ENCODE measurements around the gene RAB3GAP1. TPM values are rescaled to one million over a fixed set of nuclear protein-coding genes. Genes with fewer than 3 reads are reported as not detected.

RAB3GAP1 gene
- total RNA-seq, 4 donors from 2014 or later, result 71.8 to 76.9 (median 72.3) TPM

DNA sequence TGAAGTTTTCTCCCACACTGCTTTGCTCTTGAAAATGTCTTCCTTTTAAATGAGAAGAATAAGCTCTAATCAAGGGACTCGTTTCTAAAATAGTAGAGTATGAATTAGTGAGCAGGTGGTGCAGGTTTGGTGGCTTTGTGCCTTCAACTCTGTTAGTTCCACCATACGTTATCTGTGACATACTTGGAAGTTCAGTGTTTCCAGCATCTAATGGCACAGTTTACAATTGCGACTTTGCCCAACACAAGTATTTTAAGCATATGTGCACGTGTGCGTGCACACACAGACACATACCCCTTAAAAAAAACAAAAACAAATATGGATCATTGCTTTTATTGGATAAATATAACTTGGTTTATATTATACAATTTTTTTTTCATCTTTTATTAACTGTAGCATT is 111.8 kb downstream of the RAB3GAP1 start:
- no peak overlapping the region for H3K27ac ChIP-seq
- TF ChIP-seq EP300 (IDR thresholded peaks at IDR 0.05), result no peak
- no peak for TF ChIP-seq POLR2AphosphoS5 (IDR thresholded peaks at IDR 0.05)
- TF ChIP-seq POLR2A (IDR thresholded peaks at IDR 0.05), result no peak
- TF ChIP-seq, protein P1, sequence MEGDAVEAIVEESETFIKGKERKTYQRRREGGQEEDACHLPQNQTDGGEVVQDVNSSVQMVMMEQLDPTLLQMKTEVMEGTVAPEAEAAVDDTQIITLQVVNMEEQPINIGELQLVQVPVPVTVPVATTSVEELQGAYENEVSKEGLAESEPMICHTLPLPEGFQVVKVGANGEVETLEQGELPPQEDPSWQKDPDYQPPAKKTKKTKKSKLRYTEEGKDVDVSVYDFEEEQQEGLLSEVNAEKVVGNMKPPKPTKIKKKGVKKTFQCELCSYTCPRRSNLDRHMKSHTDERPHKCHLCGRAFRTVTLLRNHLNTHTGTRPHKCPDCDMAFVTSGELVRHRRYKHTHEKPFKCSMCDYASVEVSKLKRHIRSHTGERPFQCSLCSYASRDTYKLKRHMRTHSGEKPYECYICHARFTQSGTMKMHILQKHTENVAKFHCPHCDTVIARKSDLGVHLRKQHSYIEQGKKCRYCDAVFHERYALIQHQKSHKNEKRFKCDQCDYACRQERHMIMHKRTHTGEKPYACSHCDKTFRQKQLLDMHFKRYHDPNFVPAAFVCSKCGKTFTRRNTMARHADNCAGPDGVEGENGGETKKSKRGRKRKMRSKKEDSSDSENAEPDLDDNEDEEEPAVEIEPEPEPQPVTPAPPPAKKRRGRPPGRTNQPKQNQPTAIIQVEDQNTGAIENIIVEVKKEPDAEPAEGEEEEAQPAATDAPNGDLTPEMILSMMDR (IDR thresholded peaks at IDR 0.05), result no peak
- H3K36me3 ChIP-seq, result peaks cover 0 to 89% of the 10 kb centered on the region in 2 donors
- no peaks in the 10 kb centered on the region for H3K9me3 ChIP-seq
- no peak overlapping the region for H3K4me3 ChIP-seq
- no peaks in the 10 kb centered on the region for H3K4me1 ChIP-seq
- ATAC-seq, result no peak
- no peaks in the 10 kb centered on the region for H3K27me3 ChIP-seq
- whole genome bisulfite sequencing, 2 donors (ENCODE audit: low coverage in 1 of 2), result 84 to 89% methylated on average over 5 of the region's 5 CpGs

DNA sequence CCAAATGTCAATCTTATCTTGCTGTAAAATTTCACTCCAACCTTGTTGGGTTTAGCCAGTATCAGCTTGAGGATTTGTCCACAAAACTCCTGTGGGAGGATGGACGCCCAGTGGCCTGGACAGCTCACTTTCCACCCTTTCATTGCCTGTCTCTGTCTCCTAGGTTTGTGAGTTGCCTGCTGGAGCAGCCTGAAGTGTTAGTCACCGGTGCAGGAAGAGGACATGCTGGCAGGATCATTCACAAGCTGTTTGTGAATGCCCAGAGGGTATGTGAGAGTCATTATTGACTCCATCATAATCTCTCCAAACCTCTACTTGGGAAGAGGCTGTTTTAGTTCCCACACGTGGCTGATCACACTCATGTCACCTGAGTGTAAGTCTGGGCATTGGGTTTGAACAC is 112.3 kb downstream of the RAB3GAP1 start:
- H3K9me3 ChIP-seq, result no peaks in the 10 kb centered on the region
- 63 to 80% methylated on average over 3 of the region's 3 CpGs for WGBS, 2 donors (ENCODE audit: low coverage in 1 of 2)
- H3K36me3 ChIP-seq, result peaks cover 2 to 89% of the 10 kb centered on the region in 2 donors
- no peak overlapping the region for H3K27ac ChIP-seq
- no peaks in the 10 kb centered on the region for H3K4me1 ChIP-seq
- H3K4me3 ChIP-seq, result no peak overlapping the region
- ATAC-seq, result no peak
- no peaks in the 10 kb centered on the region for H3K27me3 ChIP-seq
- TF ChIP-seq, protein P1 (IDR thresholded peaks at IDR 0.05), result no peak

DNA sequence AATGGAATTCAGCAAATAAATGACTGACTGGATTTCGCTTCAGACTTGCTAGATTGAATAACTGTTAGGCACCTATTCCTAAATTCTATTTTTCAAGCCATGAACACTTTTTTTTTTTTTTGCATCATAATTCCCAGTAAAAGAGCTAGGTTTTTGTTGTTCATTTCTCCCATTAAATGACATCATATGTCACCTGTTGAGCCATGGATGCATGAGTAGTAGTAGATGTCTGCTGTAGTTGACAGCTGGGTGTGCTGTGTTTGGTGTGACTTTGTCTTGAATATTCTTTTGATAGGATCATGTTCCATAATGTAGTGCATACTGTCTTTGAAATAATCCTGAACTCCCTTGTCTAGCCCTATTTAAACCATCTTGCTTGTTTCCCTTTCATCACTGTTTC is 115.2 kb downstream of the RAB3GAP1 start:
- 82 to 100% methylated on average over 1 of the region's 1 CpG for WGBS, 2 donors (ENCODE audit: low coverage in 1 of 2)
- no peak for TF ChIP-seq EP300 (IDR thresholded peaks at IDR 0.05)
- no peak for TF ChIP-seq POLR2A (IDR thresholded peaks at IDR 0.05)
- TF ChIP-seq, protein P1 (IDR thresholded peaks at IDR 0.05), result no peak
- TF ChIP-seq POLR2AphosphoS5 (IDR thresholded peaks at IDR 0.05), result no peak
- Histone ChIP-seq H3K4me1 (no peaks in the 10 kb centered on the region), H3K27ac (no peak overlapping the region), H3K27me3 (no peaks in the 10 kb centered on the region), H3K36me3 (peaks cover 5 to 100% of the 10 kb centered on the region in 2 donors), H3K4me3 (no peak overlapping the region), H3K9me3 (no peaks in the 10 kb centered on the region)
- no peak for ATAC-seq

DNA sequence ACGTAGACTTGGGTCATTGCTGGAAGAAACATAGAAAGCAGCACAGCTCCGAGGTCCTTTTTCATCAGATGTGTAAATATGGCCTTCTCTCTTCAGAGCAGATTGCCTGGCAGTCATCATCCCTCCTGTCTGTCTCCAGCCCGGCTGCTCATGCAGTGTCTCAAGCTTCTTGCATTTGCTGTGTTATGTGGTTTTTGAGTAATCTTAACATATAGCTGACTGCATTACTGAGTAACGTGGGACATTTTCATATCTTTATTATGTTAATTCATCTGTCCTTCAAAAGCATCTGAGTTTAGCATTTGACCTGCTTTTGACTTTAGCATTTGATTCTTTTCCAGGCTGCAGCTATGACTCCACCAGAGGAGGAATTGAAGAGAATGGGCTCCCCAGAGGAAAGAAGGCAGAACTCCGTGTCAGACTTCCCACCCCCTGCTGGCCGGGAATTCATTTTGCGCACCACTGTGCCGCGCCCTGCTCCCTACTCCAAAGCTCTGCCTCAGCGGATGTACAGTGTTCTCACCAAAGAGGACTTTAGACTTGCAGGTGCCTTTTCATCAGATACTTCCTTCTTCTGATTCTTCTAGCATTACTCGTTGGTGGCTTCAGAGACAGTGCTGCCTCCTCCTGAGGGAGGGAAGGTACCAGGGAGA is 116.2 kb downstream of the RAB3GAP1 start:
- H3K36me3 ChIP-seq, result peaks cover 5 to 98% of the 10 kb centered on the region in 2 donors
- no peaks in the 10 kb centered on the region for H3K4me1 ChIP-seq
- H3K9me3 ChIP-seq, result no peaks in the 10 kb centered on the region
- 87 to 94% methylated on average over 5 to 7 of the region's 11 CpGs for WGBS, 2 donors (ENCODE audit: low coverage in 1 of 2)
- H3K27ac ChIP-seq, result no peak overlapping the region
- no peak for ATAC-seq
- no peaks in the 10 kb centered on the region for H3K27me3 ChIP-seq
- TF ChIP-seq POLR2A (IDR thresholded peaks at IDR 0.05), result no peak
- TF ChIP-seq, protein P1 (IDR thresholded peaks at IDR 0.05), result no peak
- TF ChIP-seq EP300 (IDR thresholded peaks at IDR 0.05), result no peak
- no peak for TF ChIP-seq POLR2AphosphoS5 (IDR thresholded peaks at IDR 0.05)
- no peak overlapping the region for H3K4me3 ChIP-seq

Measured in gastroesophageal sphincter (tissue), 4 donors.